Panc1 (cell line): ENCODE results near the gene KAT2B. TPM values are rescaled to one million over a fixed set of nuclear protein-coding genes. Genes with fewer than 3 reads are reported as not detected.

Experiments used
- ATAC-seq: fragments of 200-7000 bp; cut with Tn5 transposase; 2 replicates; pipeline ENCODE4 v1.9.1; 2020; ENCODE audit warnings: mild to moderate bottlenecking, moderate library complexity
- BruUV-seq: library from RNA; stranded (reverse); fragments of 400-500 nt; replicated peaks from 2 replicates; lab custom pipeline; 2021; lab: Mats Ljungman, UMichigan
- CTCF ChIA-PET: fragments of 300-600 bp; sonication (Branson Sonifier 250); formaldehyde crosslinking; loops from one replicate; lab custom pipeline; 2022; ENCODE audit warnings: antibody characterized with exemption; lab: Charles Lee
- POLR2A ChIA-PET: fragments of 300-600 bp; sonication (Branson Sonifier 250); formaldehyde crosslinking; loops from one replicate; lab custom pipeline; 2022; ENCODE audit warnings: antibody characterized with exemption; lab: Charles Lee
- DNase-seq: peaks from one replicate; pipeline ENCODE4 v3.0.0-alpha.2; 2010; ENCODE audit warnings: low read depth, low spot score
- H3K27ac ChIP-seq: 2 replicates; pipeline ENCODE4 v1.5.1; 2011; ENCODE audit warnings: mild to moderate bottlenecking, low read length, inconsistent platforms
- H3K27me3 ChIP-seq: fragments of 200-500 bp; sonication (Bioruptor generic); 2 replicates; pipeline ENCODE4 v1.6.0; 2014; ENCODE audit warnings: low read length, inconsistent platforms; ENCODE audit not compliant: control insufficient read depth, insufficient read depth
- H3K36me3 ChIP-seq: fragments of 200-500 bp; sonication (Bioruptor generic); 2 replicates; pipeline ENCODE4 v1.5.1; 2014; ENCODE audit warnings: inconsistent platforms, mild to moderate bottlenecking, low read length, moderate library complexity; ENCODE audit not compliant: control insufficient read depth, insufficient read depth
- H3K4me1 ChIP-seq: 2 replicates; pipeline ENCODE4 v1.5.1; 2011; ENCODE audit warnings: inconsistent platforms, mild to moderate bottlenecking, low read length, moderate library complexity; ENCODE audit not compliant: control insufficient read depth, insufficient read depth
- H3K4me3 ChIP-seq, 2 experiments: 2 replicates each; pipeline ENCODE4 v1.5.1; 2011 to 2012; ENCODE audit warnings: low read depth in 2 of 2, low read length in 2 of 2, mild to moderate bottlenecking in 2 of 2, inconsistent platforms in 1 of 2, moderate library complexity in 1 of 2
- H3K9me3 ChIP-seq: fragments of 200-500 bp; sonication (Bioruptor generic); 2 replicates; pipeline ENCODE4 v1.5.1; 2014; ENCODE audit warnings: low read depth, mild to moderate bottlenecking, inconsistent platforms, low read length, moderate library complexity; ENCODE audit not compliant: control insufficient read depth, insufficient read depth
- CTCF ChIP-seq: fragments of 450-650 bp; IDR thresholded peaks from 2 replicates; pipeline ENCODE4 v1.5.1; 2017; ENCODE audit warnings: mild to moderate bottlenecking
- POLR2AphosphoS5 ChIP-seq: IDR thresholded peaks from 2 replicates; pipeline ENCODE4 v1.6.1; 2012; ENCODE audit warnings: mild to moderate bottlenecking, low read depth, low read length, moderate library complexity
- REST ChIP-seq, 2 experiments: IDR thresholded peaks; 2 replicates each; pipeline ENCODE4 v1.6.1; 2011 to 2012; ENCODE audit warnings: low read depth in 2 of 2, control low read depth in 1 of 2, low read length in 1 of 2, mild to moderate bottlenecking in 1 of 2, moderate library complexity in 1 of 2; ENCODE audit not compliant: insufficient read depth in 1 of 2
- SIN3A ChIP-seq: IDR thresholded peaks from 2 replicates; pipeline ENCODE4 v1.6.1; 2012; ENCODE audit warnings: low read depth, mild to moderate bottlenecking, low read length, moderate library complexity, borderline replicate concordance; ENCODE audit not compliant: insufficient read depth
- TCF7L2 ChIP-seq: IDR thresholded peaks from 2 replicates; pipeline ENCODE4 v1.6.1; 2011; ENCODE audit warnings: mild to moderate bottlenecking, low read depth, low read length, inconsistent platforms
- in situ Hi-C: cut with HindIII; loops from 2 replicates; pipeline ENCODE4 v1.10.0; 2016; ENCODE audit warnings: low sequenced_read_pairs, low pct_unique_long_range_greater_than_20kb
- intact Hi-C: fragments of 100-400 bp; cut with micrococcal nuclease; formaldehyde crosslinking; loops from one replicate; pipeline ENCODE4 v1.10.0; 2022; ENCODE audit not compliant: unreplicated experiment
- total RNA-seq: library from RNA; stranded (reverse); gene quantifications from one replicate; pipeline ENCODE4 v1.2.1, GENCODE V29; 2021; ENCODE audit not compliant: unreplicated experiment

Gene KAT2B
- total RNA-seq, 1 experiment from 2014 or later, result 16.4 TPM

- in situ Hi-C loops, result no loop called here
- BruUV-seq, result no TSS peak
- no peaks in the 10 kb centered on the region for H3K27me3 ChIP-seq
- no peaks in the 10 kb centered on the region for H3K9me3 ChIP-seq
- H3K27ac ChIP-seq, result no peak overlapping the region
- intact Hi-C loops, result no loop called here
- H3K36me3 ChIP-seq, result no peaks in the 10 kb centered on the region
- ChIA-PET CTCF (no interaction called here), POLR2A (no interaction called here)
- no peaks in the 10 kb centered on the region for H3K4me1 ChIP-seq
- DNase-seq (no peak), ATAC-seq (no peak)
- no peak for TF ChIP-seq POLR2AphosphoS5
- no peak for TF ChIP-seq REST (IDR thresholded peaks at IDR 0.05; ENCODE audit: insufficient read depth in 1 of 2, low read depth in 2 of 2, low read length in 1 of 2)
- no peak for TF ChIP-seq SIN3A
- TF ChIP-seq TCF7L2, result no peak
- no peak for TF ChIP-seq CTCF
- no peak overlapping the region for H3K4me3 ChIP-seq
Measured at GRCh38 chr3:20100151-20100550, 59.9 kb downstream of the KAT2B start.

GRCh38 chr3:20101041-20101440 lies 60.8 kb downstream of the KAT2B start:
- Histone ChIP-seq H3K27ac (no peak overlapping the region), H3K9me3 (no peaks in the 10 kb centered on the region), H3K4me1 (no peaks in the 10 kb centered on the region), H3K27me3 (no peaks in the 10 kb centered on the region), H3K36me3 (no peaks in the 10 kb centered on the region), H3K4me3 (no peak overlapping the region)
- ChIA-PET POLR2A (no interaction called here), CTCF (no interaction called here)
- in situ Hi-C loops (no loop called here), intact Hi-C loops (no loop called here)
- no TSS peak for BruUV-seq
- TF ChIP-seq TCF7L2 (no peak), REST (IDR thresholded peaks at IDR 0.05; ENCODE audit: insufficient read depth in 1 of 2, low read depth in 2 of 2, low read length in 1 of 2) (no peak), CTCF (no peak), SIN3A (no peak), POLR2AphosphoS5 (no peak)
- DNase-seq, result no peak
- ATAC-seq, result no peak
